ENCODE results near the gene EIF4EBP3. TPM values are rescaled to one million over a fixed set of nuclear protein-coding genes. Genes with fewer than 3 reads are reported as not detected.

Gene EIF4EBP3
- 8.4 and 10.3 TPM in 2 replicates for total RNA-seq
- long read RNA-seq, result 0 reads

DNA sequence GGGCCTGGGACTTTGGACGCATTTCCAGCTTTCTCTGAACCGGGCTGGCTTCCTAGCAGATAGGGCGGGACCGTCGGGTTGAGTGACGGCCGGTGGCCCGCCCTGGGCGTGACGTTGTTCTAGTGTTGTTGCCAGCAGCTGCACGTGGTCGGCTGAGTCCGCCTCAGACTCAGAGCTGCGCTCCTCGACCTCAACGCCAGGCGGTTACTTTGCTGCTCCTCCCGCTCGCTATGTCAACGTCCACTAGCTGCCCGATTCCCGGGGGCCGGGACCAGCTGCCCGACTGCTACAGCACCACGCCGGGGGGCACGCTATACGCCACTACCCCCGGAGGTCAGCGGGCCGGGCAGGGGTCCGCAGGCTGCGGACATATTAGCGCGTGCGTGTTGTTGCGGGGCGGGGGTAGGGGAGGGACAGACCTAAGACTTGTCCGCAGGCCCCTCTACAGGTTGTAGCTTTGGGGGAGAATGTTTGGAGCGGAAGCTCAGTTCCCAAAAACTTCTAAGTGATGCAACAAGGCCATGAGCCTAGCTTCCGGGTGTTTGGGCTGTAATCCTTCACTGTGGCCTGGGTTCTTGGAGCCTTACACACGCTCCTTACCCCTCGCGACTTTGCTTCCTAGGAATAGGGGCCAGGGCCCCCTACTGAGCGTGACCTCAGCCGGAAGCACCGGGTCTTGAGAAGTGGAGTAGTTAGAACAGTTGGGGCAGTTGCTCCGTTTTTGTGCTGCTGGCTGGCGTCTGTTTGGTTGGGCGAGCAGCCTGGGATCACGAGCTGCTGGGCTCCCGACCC lies at the start of gene EIF4EBP3:
Gene EIF4EBP3, plus strand, starts transcription at position 155 of the 792 bp plus-strand sequence. Its CDS starts 76 bp downstream, at position 231.
- peak; percentile 83 for DNase-seq (ENCODE audit: low read depth, low spot score)
- H3K4me3 Mint-ChIP-seq, result peak within 1 kb of the TSS; percentile 86
- H3K4me1 Mint-ChIP-seq, result peaks cover 31% of the 10 kb centered on the region
- TF ChIP-seq, protein P1, sequence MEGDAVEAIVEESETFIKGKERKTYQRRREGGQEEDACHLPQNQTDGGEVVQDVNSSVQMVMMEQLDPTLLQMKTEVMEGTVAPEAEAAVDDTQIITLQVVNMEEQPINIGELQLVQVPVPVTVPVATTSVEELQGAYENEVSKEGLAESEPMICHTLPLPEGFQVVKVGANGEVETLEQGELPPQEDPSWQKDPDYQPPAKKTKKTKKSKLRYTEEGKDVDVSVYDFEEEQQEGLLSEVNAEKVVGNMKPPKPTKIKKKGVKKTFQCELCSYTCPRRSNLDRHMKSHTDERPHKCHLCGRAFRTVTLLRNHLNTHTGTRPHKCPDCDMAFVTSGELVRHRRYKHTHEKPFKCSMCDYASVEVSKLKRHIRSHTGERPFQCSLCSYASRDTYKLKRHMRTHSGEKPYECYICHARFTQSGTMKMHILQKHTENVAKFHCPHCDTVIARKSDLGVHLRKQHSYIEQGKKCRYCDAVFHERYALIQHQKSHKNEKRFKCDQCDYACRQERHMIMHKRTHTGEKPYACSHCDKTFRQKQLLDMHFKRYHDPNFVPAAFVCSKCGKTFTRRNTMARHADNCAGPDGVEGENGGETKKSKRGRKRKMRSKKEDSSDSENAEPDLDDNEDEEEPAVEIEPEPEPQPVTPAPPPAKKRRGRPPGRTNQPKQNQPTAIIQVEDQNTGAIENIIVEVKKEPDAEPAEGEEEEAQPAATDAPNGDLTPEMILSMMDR (conservative IDR thresholded peaks at IDR 0.05), result peak; percentile 70
- peak within 1 kb of the TSS; percentile 93 for H3K27ac Mint-ChIP-seq (ENCODE audit: unreplicated experiment)
- H3K36me3 Mint-ChIP-seq (ENCODE audit: low read depth), result peaks cover 15% of the 10 kb centered on the region
- no peaks in the 10 kb centered on the region for H3K9me3 Mint-ChIP-seq
- H3K27me3 Mint-ChIP-seq (ENCODE audit: low read depth), result peaks cover 2% of the 10 kb centered on the region

DNA sequence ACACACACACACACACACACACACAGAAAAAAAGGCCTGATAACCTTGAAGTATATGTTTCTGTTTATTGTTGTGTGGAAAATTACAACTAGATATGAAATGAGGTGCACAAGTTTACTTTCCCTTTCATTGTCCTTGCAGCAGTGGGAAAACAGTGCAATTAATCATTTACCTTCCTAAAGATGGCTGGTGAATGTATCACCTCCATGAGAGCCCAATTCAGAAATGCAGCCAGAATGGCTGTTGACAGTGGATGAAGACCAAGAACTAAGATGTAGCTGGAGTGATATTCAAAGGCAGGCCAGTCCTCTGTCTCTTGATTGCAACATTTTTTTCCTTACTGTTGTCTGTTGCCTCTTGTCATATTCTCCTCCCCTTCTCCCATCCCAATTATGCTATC lies 49.6 kb upstream of the EIF4EBP3 start:
- DNase-seq (ENCODE audit: low read depth, low spot score), result no peak
- Mint-ChIP-seq H3K4me1 (no peaks in the 10 kb centered on the region), H3K9me3 (no peaks in the 10 kb centered on the region), H3K4me3 (no peak overlapping the region), H3K27ac (ENCODE audit: unreplicated experiment) (no peak overlapping the region), H3K36me3 (ENCODE audit: low read depth) (peaks cover 2% of the 10 kb centered on the region), H3K27me3 (ENCODE audit: low read depth) (no peaks in the 10 kb centered on the region)
- TF ChIP-seq, protein P1 (conservative IDR thresholded peaks at IDR 0.05), result no peak

DNA sequence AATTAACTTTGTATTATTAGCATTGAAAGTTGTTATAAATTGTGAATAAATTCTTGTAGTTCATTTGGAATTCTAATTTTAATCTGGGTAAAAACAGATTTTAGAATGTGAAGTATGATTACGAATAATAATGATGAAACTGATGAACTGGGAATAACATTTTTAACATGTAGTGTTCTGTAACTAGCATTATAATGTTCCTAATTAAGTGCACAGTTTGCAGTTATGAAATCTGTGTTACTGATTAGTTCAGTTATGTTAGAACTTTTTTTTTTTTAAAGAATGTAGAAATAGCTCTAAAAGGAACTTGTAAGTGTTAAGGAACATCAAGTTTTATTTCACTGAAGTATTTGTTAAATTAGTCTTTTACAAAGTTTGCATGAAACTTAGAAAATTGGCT lies 48.9 kb upstream of the EIF4EBP3 start:
- no peak for DNase-seq (ENCODE audit: low read depth, low spot score)
- Mint-ChIP-seq H3K36me3 (ENCODE audit: low read depth) (peaks cover 2% of the 10 kb centered on the region), H3K27me3 (ENCODE audit: low read depth) (no peaks in the 10 kb centered on the region), H3K4me3 (no peak overlapping the region), H3K27ac (ENCODE audit: unreplicated experiment) (no peak overlapping the region), H3K4me1 (no peaks in the 10 kb centered on the region), H3K9me3 (no peaks in the 10 kb centered on the region)
- TF ChIP-seq, protein P1 (conservative IDR thresholded peaks at IDR 0.05), result no peak

DNA sequence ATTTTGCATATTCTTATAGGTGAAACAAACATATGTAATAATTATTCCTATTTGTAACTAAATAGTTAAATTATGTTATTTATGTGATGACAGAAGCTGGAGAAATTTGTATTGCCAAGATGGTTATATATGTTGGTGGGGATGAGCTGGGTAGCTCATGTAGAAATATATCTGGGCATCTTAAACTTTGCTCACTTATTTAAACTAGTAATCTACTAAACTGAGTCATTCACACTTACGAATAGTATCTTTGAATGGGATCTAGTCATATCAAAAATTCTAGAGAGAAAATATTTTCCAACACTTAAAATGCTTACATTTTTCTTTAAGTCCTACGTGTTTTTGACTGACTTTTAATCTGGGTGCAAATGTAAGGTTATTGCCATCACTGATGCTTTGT lies 44.6 kb upstream of the EIF4EBP3 start:
- no peaks in the 10 kb centered on the region for H3K4me1 Mint-ChIP-seq
- no peak for DNase-seq (ENCODE audit: low read depth, low spot score)
- H3K36me3 Mint-ChIP-seq (ENCODE audit: low read depth), result peaks cover 3% of the 10 kb centered on the region
- no peaks in the 10 kb centered on the region for H3K27me3 Mint-ChIP-seq (ENCODE audit: low read depth)
- H3K4me3 Mint-ChIP-seq, result no peak overlapping the region
- TF ChIP-seq, protein P1 (conservative IDR thresholded peaks at IDR 0.05), result no peak
- H3K27ac Mint-ChIP-seq (ENCODE audit: unreplicated experiment), result no peak overlapping the region
- H3K9me3 Mint-ChIP-seq, result no peaks in the 10 kb centered on the region

DNA sequence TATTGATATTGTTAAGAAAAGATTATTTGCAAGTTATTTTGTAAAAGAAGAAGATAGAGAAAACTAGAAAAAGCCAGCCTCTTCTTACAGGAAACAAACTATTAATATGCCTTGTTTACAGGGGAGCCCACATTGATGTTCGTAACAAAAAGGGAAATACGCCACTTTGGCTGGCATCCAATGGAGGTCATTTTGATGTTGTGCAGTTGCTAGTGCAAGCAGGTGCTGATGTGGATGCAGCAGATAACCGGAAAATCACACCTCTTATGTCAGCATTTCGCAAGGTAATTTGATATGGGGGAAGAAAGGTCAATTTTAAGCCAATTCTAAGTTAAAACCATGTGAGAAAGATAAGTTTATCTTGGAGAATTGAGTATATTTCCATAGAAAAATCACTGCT lies 37.6 kb upstream of the EIF4EBP3 start:
- H3K4me3 Mint-ChIP-seq, result no peak overlapping the region
- TF ChIP-seq, protein P1 (conservative IDR thresholded peaks at IDR 0.05), result no peak
- no peaks in the 10 kb centered on the region for H3K27me3 Mint-ChIP-seq (ENCODE audit: low read depth)
- no peak overlapping the region for H3K27ac Mint-ChIP-seq (ENCODE audit: unreplicated experiment)
- no peaks in the 10 kb centered on the region for H3K9me3 Mint-ChIP-seq
- DNase-seq (ENCODE audit: low read depth, low spot score), result no peak
- no peaks in the 10 kb centered on the region for H3K4me1 Mint-ChIP-seq
- H3K36me3 Mint-ChIP-seq (ENCODE audit: low read depth), result peaks cover 18% of the 10 kb centered on the region

All from neural crest cell (in vitro differentiated cells).